MCF 10A (cell line): ENCODE results near the gene DPP4. TPM values are rescaled to one million over a fixed set of nuclear protein-coding genes. Genes with fewer than 3 reads are reported as not detected.

ENCODE experiments used
- Bru-seq: library from RNA; stranded (reverse); fragments of 400-500 nt; gene quantifications from one replicate; lab custom pipeline; 2021; lab: Mats Ljungman, UMichigan
- BruChase-seq, 2 experiments: library from RNA; stranded (reverse); fragments of 400-500 nt; gene quantifications; one replicate each; lab custom pipeline; 2021; lab: Mats Ljungman, UMichigan
- BruUV-seq: library from RNA; stranded (reverse); fragments of 400-500 nt; replicated peaks from 2 replicates; lab custom pipeline; 2021; lab: Mats Ljungman, UMichigan
- CTCF ChIA-PET: fragments of 300-600 bp; sonication (Branson Sonifier 250); formaldehyde crosslinking; extraction: SDS; loops from one replicate; lab custom pipeline; 2021; ENCODE audit warnings: antibody characterized with exemption, inconsistent platforms; lab: Yijun Ruan, JAX
- POLR2A ChIA-PET: fragments of 300-600, 350-650 bp; sonication (Branson Sonifier 250); formaldehyde crosslinking; extraction: SDS; loops from one replicate; lab custom pipeline; 2020; ENCODE audit warnings: antibody characterized with exemption, inconsistent platforms; lab: Yijun Ruan, JAX
- DNase-seq: peaks from one replicate; pipeline ENCODE4 v3.0.0-alpha.2; 2018; ENCODE audit not compliant: unreplicated experiment
- H3K27ac Mint-ChIP-seq: one replicate; pipeline ENCODE4 v1.8.0; 2022; ENCODE audit warnings: mild to moderate bottlenecking, low read depth, mixed read lengths; ENCODE audit not compliant: unreplicated experiment
- H3K27me3 Mint-ChIP-seq: one replicate; pipeline ENCODE4 v1.8.0; 2022; ENCODE audit warnings: mixed read lengths; ENCODE audit not compliant: insufficient read depth, unreplicated experiment
- H3K36me3 Mint-ChIP-seq: one replicate; pipeline ENCODE4 v1.8.0; 2022; ENCODE audit warnings: mild to moderate bottlenecking, moderate library complexity, mixed read lengths; ENCODE audit not compliant: insufficient read depth, unreplicated experiment
- H3K4me1 Mint-ChIP-seq: one replicate; pipeline ENCODE4 v1.8.0; 2022; ENCODE audit warnings: mixed read lengths; ENCODE audit not compliant: insufficient read depth, unreplicated experiment
- H3K4me3 Mint-ChIP-seq: one replicate; pipeline ENCODE4 v1.8.0; 2022; ENCODE audit warnings: mild to moderate bottlenecking, moderate library complexity, mixed read lengths; ENCODE audit not compliant: unreplicated experiment
- H3K9me3 Mint-ChIP-seq: one replicate; pipeline ENCODE4 v1.8.0; 2022; ENCODE audit warnings: mixed read lengths; ENCODE audit not compliant: unreplicated experiment
- CTCF ChIP-seq: fragments of 200-600 bp; IDR thresholded peaks from one replicate; pipeline ENCODE4 v1.8.0; 2022; ENCODE audit warnings: antibody characterized with exemption, mild to moderate bottlenecking; ENCODE audit not compliant: unreplicated experiment
- intact Hi-C: fragments of 100-400 bp; cut with micrococcal nuclease; formaldehyde crosslinking; loops from 2 replicates; pipeline ENCODE4 v1.14.1; 2022
- long read RNA-seq: library from polyadenylated mRNA; stranded (forward); transcript quantifications from one replicate; pipeline ENCODE4 v2.0.0, GENCODE V29; 2022
- total RNA-seq: library from RNA; stranded (reverse); gene quantifications from 2 replicates; pipeline ENCODE4 v1.2.3, GENCODE V29; 2022

DPP4 gene
- total RNA-seq (not detected in 2 replicates), Bru-seq, nascent RNA (percentile 1 among the genes with signal in this experiment), BruChase-seq, experiment 1, labeled RNA remaining after a 6-hour chase (not detected), BruChase-seq, experiment 2, labeled RNA remaining after a 2-hour chase (percentile 1 among the genes with signal in this experiment)
- long read RNA-seq, result 0 reads

- ChIA-PET CTCF (no interaction called here), POLR2A (interaction anchor here (0.6 kb wide), 1 partner anchor 10 kb away, joined by 3 read pairs; no protein-coding TSS in a partner anchor)
- H3K27me3 Mint-ChIP-seq, result no peaks in the 10 kb centered on the region
- no peak within 1 kb of the TSS for H3K4me3 Mint-ChIP-seq
- no peak for DNase-seq
- no peak within 1 kb of the TSS for H3K27ac Mint-ChIP-seq
- no peaks in the 10 kb centered on the region for H3K9me3 Mint-ChIP-seq
- no TSS peak for BruUV-seq
- intact Hi-C loops, result no loop called here
- TF ChIP-seq CTCF, result no peak
- no peaks in the 10 kb centered on the region for H3K36me3 Mint-ChIP-seq
- H3K4me1 Mint-ChIP-seq, result peaks cover 8% of the 10 kb centered on the region
These were observed at the start of gene DPP4 for GRCh38 chr2:162073888-162074631. Gene DPP4, minus strand, starts transcription at chr2:162074215. Its CDS starts 234 bp downstream, at chr2:162073981.

GRCh38 chr2:162118166-162119031 is 44.4 kb upstream of the DPP4 start:
- no TSS peak for BruUV-seq
- H3K27ac Mint-ChIP-seq, result peak overlapping the region; percentile 53
- no peaks in the 10 kb centered on the region for H3K27me3 Mint-ChIP-seq
- peaks cover 7% of the 10 kb centered on the region for H3K4me1 Mint-ChIP-seq
- POLR2A ChIA-PET, result interaction anchor here (0.7 to 1.4 kb wide), 4 partner anchors 24 to 156 kb away, joined by 3 to 4 read pairs (median 3); no protein-coding TSS in a partner anchor
- CTCF ChIA-PET, result interaction anchor here (0.8 to 1.8 kb wide), 10 partner anchors 10 to 868 kb away, joined by 3 to 10 read pairs (median 4); no protein-coding TSS in a partner anchor
- peak; percentile 83 for DNase-seq
- no peak for TF ChIP-seq CTCF
- intact Hi-C loops, result loop anchor here (1.0 kb wide), 1 partner anchor 25 kb away; no protein-coding TSS in a partner anchor
- H3K9me3 Mint-ChIP-seq, result peaks cover 8% of the 10 kb centered on the region
- no peaks in the 10 kb centered on the region for H3K36me3 Mint-ChIP-seq
- peak overlapping the region; percentile 10 for H3K4me3 Mint-ChIP-seq

GRCh38 chr2:162116352-162116751 is 42.3 kb upstream of the DPP4 start:
- H3K4me1 Mint-ChIP-seq, result peaks cover 16% of the 10 kb centered on the region
- BruUV-seq, result no TSS peak
- H3K9me3 Mint-ChIP-seq, result peaks cover 8% of the 10 kb centered on the region
- no peak for DNase-seq
- H3K36me3 Mint-ChIP-seq, result no peaks in the 10 kb centered on the region
- H3K4me3 Mint-ChIP-seq, result no peak overlapping the region
- H3K27me3 Mint-ChIP-seq, result no peaks in the 10 kb centered on the region
- CTCF ChIA-PET, result interaction anchor here (0.6 to 2.0 kb wide), 5 partner anchors 10 to 125 kb away, joined by 3 to 6 read pairs (median 3); partner anchors contain the start of gene GCG
- TF ChIP-seq CTCF, result no peak
- intact Hi-C loops, result no loop called here
- no peak overlapping the region for H3K27ac Mint-ChIP-seq
- POLR2A ChIA-PET, result interaction anchor here (2.5 kb wide), 1 partner anchor 10 kb away, joined by 7 read pairs; no protein-coding TSS in a partner anchor
